Endothelial cell of hepatic sinusoid (primary cell): Measurements from ENCODE around the gene FBXL16.
"Not testable (repeated sequence)": the region's sequence is repeated elsewhere in the genome, so short reads cannot be mapped to it uniquely, and the experiment has no call there.

Experiments used
- in situ Hi-C: cut with HindIII; loops from 2 replicates; pipeline ENCODE4 v1.10.0; 2017; ENCODE audit warnings: low sequenced_read_pairs

FBXL16 gene

DNA sequence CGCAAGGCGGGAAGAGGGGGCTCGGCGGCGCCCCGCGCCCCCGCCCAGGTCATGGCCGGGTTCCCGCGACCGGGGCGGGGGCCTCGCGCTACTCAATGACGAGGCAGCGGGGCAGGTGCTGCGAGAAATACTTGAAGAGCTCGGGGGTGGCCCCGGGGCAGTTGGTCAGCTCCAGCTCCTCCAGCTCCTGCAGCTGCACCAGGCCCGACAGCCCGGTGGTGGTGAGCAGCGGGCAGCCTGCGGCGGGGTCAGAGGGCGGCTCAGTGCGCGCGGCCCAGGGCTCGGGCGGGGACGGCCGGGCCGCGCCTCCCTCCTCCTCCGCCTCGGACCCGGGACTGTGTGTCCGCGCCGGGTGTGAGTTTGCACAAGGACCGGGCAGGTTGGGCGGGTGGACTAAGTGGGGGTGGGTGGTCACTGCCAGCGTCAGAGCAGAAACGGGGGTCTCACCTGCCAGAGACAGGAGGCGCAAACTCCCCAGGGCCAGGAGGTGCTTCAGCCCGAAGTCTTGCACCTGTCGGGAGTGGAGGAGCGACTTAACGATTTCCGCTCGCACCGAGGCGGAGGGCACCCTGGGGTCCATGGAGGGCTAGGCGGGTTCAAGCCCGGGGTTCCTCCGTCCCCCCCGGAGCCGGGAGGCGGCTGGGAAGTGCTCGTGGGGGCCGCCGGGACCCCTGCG lies 11.3 kb downstream of the FBXL16 start:
- in situ Hi-C loops: no loop called here

DNA sequence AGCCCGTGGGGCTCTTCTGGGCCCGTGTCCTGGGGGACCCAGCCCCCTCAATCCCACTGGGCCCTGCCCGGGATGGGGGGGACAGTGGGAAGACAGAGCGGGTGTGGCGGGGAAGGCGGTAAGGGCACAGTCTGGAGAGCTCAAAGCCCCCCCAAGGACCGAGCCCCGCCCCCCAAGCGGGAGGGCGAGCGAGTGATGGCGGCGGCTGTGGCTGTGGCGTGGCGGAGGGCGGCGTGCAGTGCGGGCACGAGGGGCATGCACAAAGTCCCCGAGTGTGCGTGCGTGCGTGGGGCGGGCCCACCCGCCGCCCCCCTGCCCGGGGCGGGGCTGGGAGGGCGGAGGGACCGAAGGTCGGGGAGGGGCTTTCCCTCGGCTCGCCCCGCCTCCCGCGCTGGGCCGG lies 11.8 kb downstream of the FBXL16 start:
- in situ Hi-C loops: no loop called here

DNA sequence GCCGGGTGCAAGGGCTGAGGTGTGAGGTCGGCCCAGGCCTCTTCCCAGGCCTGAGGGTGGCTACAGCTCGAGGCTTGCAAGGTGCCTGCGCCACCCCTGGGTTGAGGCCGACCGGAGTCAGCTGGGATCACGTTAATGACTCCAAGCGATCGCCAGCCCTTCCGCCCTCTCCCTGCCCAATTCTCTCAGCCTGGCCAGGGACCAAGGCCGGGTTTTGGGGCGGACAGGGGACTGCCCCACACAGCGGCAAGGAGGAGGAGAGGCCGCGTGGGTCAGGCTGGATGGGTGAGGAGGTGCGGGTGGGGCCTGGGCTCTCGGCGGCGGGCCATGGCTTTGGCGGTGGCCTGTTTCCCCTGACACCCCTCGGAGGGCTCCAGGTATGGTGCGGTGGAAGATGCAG lies 12.2 kb downstream of the FBXL16 start:
- in situ Hi-C loops: no loop called here

DNA sequence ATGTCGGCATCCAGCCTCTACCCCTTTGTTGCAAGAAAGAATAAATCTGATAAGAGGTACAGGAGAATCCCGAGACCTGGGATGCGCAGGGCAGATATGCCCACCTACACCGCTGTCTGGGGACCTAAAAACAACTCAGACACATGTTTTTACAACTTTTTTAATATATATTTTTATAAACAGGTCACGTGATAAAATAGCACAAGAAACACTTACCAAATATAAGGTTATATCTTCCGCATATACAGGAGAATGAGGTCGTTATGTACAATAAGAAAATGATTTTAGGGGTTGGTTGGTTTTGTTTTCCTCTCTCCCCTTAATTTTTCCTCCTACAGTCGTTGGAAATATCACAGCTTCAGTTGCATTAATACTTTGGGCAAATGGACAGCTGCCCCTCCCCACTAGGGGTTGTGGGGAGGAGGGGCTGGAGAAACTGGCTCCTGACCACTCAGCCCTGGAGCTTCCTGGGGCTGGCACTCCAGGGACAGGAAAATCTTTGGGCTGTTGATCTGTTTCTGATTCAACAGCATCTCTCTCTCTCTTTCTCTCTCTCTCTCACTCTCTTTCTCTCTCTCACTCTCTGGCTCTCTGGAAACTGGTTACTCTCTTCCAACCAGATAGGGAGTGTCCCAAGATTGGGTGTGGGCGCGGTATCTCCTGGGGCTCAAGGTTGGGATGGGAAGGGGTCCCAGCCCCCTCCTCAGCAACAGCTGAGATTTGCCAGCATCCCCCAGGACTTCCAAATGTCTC lies 13.1 kb downstream of the FBXL16 start:
- in situ Hi-C loops: no loop called here

DNA sequence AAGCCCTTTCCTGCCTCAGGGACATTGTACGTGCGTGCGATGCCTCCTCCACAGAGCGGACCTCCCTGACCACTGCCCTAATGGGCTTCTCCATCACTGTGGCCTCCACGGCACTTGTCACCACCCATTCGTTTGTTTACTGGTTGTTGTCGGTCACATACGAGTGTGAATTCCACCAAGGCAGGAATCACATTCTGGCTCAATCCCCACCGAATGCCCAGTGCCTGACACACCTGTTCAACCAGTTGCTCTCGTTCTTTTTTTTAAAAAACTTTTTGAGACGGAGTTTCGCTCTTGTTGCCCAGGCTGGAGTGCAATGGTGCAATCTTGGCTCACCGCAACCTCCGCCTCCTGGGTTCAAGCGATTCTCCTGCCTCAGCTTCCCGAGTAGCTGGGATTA lies 14.4 kb downstream of the FBXL16 start:
- in situ Hi-C loops: not testable (repeated sequence)

DNA sequence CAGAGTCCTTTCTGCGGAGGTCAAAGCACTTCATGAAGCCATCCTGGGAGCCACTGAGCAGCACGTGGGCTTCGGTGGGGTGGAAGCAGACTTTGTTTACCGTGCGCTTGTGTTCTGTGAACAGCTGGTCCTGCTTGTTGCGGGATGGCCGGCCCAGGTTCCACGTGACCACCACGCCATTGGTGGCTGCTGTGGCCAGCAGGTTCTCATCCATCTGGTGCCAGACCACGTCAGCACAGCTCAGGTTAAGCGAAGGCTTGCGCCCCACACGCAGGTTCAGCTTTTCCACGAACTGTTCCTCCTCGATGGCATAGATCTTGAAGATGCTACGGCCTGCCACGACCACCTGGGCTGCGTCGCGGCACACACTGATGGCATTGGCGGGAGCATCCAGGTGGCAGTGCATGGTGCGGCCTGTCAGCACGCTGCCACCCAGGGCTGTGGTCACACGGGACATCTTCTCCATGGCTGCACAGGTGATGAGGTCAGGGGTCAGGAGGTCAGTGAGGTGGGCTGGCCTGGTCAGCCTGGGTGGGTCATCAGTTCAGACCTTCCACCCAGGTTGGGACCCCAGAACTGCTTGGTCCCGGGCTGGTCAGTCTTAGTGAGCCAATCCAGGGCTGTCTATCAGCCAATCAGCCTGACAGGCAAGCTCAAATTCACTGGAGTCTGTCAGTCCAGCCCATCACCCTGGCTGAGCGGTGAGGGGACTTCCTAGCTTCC lies 16.3 kb downstream of the FBXL16 start:
- in situ Hi-C loops: no loop called here

DNA sequence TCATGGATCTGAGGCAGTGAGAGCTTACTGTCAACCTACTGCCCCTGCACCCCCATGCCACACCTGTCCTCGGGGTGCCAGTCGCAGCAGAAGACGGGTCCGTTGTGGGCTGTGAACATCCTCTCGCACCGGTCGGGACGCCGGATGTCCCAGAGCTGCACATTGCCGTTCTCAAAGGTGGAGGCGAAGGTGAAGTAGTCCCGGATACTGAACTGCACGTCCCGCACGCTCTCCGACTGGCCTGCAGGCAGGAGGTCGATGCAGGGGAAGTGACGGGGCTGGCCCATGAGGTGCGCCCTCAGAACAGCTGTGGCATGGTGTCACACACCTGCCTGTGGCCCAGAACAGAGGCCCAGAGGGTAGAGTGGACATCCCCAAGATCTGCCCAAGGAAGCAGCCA lies 18.1 kb downstream of the FBXL16 start:
- in situ Hi-C loops: no loop called here

DNA sequence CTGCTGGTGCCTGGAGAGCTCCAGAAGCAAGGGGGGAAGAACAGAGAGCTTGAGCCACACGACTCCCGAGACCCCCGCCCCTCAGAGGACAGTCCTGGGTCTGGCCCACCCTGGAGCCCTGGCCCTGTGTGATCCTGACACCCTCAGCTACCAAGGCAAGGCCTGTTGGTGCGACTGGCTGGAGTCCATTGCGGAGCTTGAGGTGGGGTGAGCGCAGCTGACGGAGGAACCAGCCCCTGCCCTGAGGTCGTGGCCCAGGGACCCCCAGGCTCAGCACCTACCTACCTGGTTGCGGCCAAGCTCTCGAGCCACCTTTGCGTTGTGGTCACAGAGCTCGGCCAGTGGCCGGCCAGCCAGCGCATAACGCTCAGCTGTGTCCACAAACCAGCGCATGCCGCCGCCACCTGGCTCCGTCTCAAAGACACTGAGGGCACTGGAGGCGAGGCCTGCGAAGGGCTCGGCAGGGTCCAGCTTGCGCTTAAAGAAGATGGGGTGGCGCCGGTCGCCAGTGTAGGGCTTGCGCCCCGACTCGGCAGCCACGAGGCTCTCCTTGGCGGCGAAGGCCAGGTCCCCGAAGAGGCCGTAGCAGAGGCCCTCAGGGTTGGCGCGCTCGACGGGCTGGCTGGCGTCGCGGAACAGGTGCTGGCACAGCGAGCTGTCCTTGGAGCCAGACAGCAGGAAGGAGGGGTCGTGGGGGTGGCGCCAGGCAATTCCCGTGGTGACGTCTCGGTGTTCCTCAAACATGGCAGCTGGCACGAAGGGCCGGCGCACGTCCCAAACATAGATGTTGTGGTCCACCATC lies 18.9 kb downstream of the FBXL16 start:
- in situ Hi-C loops: no loop called here

DNA sequence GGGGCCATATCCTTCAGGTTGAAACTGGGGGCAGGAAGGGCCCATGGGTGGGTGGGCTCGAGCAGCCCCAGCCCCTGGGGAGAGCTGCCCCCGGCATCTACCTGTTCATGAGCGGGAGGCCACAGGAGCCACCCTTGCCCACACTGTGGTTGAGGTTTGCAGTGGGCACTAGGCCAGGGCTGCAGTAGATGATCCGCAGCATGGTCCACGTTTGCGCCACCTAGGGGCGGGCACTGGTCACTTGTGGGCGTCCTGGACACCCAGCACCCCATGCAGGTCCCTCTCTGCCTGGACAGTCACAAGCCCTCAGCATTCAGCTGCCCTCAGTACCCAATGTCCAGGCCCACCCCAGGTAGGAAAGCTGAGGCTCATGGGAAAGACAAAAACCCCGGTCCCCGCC lies 19.6 kb downstream of the FBXL16 start:
- in situ Hi-C loops: no loop called here

DNA sequence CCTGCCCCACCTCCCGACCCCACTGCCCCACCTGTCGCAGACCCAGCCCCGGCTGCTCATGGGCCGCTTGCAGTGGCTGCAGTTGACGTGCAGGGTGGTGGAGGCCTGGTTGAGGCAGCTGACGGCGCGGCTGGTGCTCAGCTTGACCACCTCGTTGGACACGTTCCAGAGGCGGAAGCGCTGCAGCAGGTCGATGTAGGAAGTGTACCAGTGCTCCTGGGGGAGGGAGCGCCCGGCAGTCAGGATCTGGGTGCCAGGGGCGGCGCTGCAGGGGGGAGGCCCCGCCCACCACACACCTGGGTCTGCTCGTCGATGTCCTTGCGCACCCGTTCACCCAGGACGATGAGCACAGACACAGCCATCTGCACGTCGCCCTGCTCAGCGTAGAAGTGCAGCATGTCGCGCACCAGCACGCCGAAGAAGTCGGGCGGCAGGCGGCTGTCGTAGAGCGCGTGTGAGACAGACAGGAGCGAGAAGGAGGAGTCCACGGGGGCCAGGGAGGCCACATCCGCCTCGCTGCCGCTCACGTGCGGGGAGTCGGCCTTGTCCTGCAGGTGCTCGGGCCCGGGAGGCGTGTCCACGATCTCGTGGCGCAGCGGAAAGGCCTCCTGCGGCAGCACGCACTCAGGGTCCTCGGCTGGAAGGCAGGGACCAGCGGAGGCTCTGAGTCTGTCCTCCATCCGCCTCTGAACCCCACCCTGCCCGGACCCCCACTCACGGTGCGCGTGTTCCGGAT lies 20.5 kb downstream of the FBXL16 start:
- in situ Hi-C loops: no loop called here

DNA sequence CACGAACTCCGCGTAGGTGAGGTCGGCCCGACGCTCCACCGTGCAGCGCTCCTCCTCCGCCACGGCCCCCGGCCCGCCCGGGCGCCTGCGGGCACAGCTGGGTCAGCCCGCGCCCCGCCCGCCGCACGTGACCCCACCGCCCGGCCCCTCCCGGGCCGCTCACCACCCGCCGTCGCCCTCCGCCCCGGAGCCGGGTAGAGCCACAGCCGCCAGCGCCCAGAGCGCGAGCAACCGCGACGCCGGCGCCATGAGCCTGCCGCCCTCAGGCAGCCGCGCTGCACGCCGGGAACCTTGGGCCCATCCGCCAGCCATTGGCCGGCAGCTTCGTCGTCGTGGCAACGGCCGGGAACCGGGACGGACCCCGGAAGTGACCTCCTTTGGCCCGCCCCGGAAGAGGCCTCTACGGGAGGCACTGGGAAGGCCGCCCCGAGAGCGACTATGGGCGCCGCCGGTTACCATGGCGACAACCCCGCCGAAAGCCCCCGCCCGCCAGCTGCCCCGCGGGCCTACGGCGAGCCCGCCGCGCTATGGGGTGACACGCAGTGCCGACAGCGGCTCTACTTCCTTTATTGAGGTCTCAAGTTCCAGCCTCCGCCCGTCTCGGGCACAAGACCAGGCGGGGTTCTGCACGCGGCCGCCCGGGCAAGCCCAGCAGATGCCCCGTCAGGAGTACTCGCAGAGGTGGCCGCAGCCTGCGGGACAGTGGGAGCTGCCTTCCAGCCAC lies 21.4 kb downstream of the FBXL16 start, which contains the start of gene JMJD8:
Gene JMJD8, minus strand, starts transcription at position 264 of the 724 bp plus-strand sequence. Its CDS starts 15 bp downstream, at position 249.
- in situ Hi-C loops: no loop called here

DNA sequence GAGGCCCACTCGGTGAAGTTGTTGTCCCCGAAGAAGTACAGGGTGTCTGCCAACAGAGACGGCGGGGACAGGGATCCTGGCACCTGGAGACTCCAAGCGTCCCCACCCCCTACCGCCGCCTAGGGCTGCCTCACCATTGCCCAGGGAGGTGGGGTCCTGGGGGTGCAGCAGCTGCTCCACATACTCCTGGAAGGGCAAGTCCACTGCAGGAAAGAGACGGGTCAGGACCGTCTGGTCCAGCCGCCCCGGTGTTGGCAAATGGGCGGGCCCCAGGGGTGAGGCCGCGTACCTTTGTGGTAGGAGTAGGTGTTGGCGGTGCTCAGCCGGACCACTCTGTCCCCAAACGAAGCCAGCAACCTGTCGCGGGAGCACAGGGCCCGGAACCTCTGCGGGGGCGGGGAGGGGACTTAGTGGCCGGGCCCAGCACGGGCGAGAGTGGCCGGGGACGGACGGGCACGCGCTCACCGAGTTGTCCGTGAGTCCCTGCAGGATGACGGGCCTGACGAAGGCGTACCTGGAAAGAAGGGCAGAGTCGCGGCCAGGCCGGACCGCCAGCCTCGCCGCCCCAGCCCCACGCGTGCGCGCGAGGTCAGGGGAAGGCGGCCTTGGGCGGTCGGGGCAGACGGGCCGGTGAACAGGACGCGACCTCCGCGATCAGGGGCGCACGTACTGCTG lies 22.1 kb downstream of the FBXL16 start:
- in situ Hi-C loops: no loop called here

DNA sequence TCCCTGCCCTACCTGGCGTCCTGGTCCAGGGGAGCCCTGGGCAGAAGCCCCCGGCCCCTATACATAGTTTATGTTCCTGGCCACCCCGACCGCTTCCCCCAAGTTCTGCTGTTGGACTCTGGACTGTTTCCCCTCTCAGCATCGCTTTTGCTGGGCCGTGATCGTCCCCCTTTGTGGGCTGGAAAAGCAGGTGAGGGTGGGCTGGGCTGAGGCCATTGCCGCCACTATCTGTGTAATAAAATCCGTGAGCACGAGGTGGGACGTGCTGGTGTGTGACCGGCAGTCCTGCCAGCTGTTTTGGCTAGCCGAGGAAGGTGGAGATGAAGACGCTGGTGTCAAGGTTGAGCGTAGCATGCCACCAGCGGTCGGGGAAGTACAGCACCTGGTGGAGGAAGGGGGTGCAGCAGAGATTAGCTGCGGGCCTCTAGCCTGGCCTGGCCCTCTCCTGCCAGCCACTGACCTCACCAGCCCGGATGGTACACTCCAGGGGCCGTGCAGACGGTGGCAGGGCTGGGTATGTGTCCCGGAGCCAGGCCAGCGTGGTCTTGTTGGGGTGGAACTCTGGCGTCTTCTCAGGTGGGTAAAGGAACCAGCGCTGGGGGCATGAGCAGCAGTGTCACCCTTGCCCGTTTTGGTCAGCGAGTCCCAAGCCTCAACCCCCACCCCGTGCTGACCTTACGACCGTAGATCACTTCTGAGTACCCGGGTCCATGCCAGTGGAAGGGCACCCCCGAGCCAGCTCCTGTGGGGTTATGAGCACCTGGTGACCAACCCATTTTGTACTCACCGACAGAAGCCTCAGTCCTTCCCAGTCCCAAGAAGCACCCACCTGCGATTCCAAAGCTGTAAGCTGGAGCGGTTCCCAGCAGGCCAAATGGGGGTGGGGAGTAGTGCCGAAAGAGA lies 22.9 kb downstream of the FBXL16 start:
- in situ Hi-C loops: no loop called here

DNA sequence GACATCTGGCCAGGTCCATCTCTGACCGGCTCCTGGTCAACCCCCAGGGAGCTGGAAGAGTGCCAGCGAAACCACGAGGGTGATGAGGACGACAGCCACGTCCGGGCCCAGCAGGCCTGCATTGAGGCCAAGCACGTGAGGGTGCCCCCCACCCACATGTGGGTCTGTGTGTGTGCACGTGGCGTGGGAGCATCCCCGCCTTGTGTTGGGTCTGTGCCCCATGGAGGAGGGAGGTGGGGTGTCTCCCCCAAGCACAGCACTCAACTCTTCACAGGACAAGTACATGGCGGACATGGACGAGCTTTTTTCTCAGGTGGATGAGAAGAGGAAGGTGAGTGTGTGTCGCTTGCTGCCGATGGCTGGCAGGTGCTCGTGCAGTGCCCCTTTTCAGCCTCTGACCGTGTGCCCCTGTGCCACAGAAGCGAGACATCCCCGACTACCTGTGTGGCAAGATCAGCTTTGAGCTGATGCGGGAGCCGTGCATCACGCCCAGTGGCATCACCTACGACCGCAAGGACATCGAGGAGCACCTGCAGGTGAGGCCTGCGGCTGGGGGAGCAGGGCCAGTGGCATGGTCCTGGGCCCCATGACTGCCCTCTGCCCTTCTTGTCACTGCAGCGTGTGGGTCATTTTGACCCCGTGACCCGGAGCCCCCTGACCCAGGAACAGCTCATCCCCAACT lies 23.7 kb downstream of the FBXL16 start:
- in situ Hi-C loops: no loop called here

DNA sequence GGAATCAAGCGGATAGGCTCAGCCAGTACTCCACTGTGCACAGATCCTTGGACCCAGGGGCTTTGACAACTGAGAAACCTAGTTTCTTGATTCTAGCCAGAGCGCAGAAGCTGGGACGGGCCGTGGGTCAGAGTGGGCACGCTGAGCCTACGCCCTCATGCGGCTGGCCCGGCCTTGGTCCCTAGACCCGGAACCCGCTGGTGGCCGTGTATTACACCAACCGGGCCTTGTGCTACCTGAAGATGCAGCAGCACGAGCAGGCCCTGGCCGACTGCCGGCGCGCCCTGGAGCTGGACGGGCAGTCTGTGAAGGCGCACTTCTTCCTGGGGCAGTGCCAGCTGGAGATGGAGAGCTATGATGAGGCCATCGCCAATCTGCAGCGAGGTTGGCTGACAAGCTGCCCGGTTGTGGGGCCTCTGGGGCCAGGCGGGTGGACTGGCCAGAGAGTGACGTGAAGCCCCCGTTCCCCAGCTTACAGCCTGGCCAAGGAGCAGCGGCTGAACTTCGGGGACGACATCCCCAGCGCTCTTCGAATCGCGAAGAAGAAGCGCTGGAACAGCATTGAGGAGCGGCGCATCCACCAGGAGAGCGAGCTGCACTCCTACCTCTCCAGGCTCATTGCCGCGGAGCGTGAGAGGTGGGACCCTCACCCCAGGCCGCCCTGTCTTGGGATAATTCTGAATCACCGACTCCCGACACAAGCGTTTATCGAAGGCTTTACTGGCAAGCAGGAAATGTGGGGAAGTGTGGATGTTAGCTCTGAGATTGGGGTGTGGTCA lies 24.4 kb downstream of the FBXL16 start:
- in situ Hi-C loops: no loop called here

DNA sequence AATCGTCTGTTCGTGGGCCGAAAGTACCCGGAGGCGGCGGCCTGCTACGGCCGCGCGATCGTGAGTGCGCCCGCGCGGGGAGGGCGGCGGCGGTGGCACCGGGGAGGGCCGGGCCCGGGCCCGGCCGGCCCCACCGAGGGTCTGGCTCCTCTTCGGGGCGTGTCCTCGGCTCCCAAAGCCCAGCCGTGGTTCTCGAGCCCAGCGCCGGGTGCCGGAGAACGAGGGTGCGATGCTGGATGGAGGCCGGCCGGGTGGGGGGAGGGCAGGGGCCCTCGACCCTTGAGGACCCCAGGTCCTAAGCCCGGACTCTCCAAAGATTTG lies 25.0 kb downstream of the FBXL16 start:
- in situ Hi-C loops: no loop called here
